Activated T-cell treated with anti-CD3 and anti-CD28 coated beads for 48 hours (primary cell): ENCODE data around the gene MRPL10.
"Not testable (repeated sequence)": the region's sequence is repeated elsewhere in the genome, so short reads cannot be mapped to it uniquely, and the experiment has no call there.

ENCODE experiments used
- DNase-seq: peaks from one replicate; pipeline ENCODE4 v3.0.0-alpha.2; 2020; ENCODE audit warnings: low read depth

Gene MRPL10

GRCh38 chr17:47789611-47790561 lies 41.5 kb downstream of the MRPL10 start:
- peak; percentile 59 for DNase-seq

GRCh38 chr17:47785538-47786123 lies 45.7 kb downstream of the MRPL10 start:
- peak; percentile 24 for DNase-seq

GRCh38 chr17:47781397-47781796 lies 49.9 kb downstream of the MRPL10 start:
- no peak for DNase-seq

GRCh38 chr17:47778184-47778635 lies 53.1 kb downstream of the MRPL10 start:
- no peak for DNase-seq

GRCh38 chr17:47776330-47777197 lies 54.8 kb downstream of the MRPL10 start:
- DNase-seq = no peak

GRCh38 chr17:47774987-47775580 lies 56.3 kb downstream of the MRPL10 start:
- no peak for DNase-seq

GRCh38 chr17:47774331-47774730 lies 57.0 kb downstream of the MRPL10 start:
- DNase-seq = no peak

GRCh38 chr17:47773649-47774048 lies 57.7 kb downstream of the MRPL10 start:
- not testable (repeated sequence) for DNase-seq
